SW 1271 (cell line): ENCODE measurements around the gene SNX15.

Experiments
- DNase-seq, 2 experiments: peaks; one replicate each; lab custom pipeline; 2025; lab: John Stamatoyannopoulos, UW

SNX15 gene

GRCh38 chr11:65056999-65057398 is 29.8 kb downstream of the SNX15 start:
- no peak for DNase-seq

- no peak for DNase-seq
These were observed 30.3 kb downstream of the SNX15 start for GRCh38 chr11:65057526-65057925.

DNA sequence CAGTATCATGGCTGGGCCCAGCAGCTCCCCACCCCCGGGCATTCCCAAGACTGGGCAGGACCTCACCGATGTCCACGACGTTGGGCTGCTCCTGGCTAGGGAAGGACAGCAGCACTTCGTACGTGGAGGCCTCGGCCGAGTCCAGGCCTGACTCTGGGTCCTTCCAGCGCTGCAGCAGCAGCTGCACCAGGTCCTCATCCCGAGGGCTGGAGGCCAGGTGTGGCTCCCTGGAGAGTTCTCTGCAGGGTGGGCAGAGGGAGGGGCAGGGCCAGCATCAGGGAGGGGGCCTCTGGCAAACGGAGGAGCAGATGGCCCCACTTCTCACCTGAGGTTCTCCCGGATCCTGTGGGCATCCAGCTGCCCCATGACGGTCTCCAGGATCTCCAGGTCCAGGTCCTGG is 30.8 kb downstream of the SNX15 start:
- no peak for DNase-seq

DNA sequence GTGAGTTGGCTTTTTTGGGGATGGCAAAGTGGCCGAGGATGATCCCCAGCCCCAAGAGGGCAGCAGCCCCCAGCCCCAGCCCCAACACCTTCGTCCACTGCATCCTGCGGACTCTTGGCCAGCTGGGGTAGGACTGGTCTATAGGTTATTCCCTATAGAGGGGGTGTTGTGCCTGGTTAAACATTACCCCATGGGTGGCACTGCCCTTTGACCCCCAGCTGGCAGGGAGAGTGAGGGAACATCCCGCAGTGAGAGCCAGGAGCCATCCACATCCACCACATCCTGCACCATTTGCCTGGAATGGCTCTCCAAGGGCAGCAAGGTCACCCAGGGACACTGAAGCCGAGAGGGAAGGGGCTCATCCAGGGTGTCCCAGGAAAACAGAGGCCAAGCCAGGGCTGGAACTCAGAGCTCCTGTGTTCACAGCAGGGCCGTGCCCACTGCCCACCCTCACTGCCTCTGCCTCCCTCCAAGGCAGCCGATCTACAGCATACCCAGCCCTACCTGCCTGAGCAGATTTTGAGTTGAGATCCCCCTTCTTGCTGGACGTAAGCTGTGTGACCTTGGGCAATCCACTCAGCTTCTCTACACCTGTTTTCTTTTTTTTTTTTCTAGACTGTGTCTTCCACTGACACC is 31.3 kb downstream of the SNX15 start, which contains the start of gene NAALADL1:
Gene NAALADL1 (minus strand): TSS at position 135 of the 636 bp plus-strand sequence. CDS start 32 bp downstream, at position 103.
- DNase-seq, result no peak

- no peak for DNase-seq
These were observed 32.3 kb downstream of the SNX15 start for GRCh38 chr11:65059523-65059922.

GRCh38 chr11:65059959-65060824 is 33.0 kb downstream of the SNX15 start:
- no peak for DNase-seq

DNA sequence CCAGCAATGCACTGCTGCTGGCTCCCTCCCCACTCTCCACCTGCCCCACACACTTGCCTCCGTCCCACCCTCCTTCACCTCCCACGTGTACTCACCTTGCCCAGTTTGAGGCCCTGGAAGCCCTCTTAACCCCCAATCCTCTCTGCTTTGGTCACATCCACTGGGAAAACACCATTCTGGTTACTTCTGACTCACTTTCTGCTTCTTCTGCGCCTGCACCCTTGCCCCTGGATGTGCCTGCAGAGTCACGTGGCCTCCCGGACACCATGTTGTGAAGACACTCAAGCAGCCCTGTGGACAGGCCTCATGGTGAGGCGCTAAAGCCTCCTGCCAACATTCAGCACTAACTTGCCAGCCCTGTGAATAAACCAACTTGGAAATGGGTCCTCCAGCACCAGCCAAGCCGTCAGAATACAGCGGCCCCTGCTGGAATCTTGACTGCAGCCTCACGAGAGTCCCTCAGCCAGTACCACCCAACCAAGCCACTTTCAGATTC is 33.7 kb downstream of the SNX15 start:
- DNase-seq, result no peak

DNA sequence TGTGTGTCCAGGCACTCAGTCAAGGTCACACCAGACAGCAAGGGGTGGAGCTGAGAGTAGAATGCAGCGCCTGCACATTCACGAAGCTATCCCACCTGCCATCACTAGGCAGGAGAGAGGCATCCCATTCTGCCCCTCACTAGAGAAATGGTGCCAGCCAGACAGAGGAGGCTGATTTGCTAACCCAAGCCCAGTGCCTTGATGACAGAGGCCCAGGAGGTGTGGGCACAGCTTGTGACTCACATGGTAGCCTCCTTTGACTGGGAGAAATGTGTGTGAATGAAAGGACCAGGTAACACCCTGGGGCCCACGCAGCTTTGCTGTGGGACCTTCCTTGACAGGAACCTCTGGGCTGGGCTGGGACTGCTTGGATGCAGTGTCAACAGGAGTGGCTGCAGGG is 36.3 kb downstream of the SNX15 start:
- DNase-seq, result no peak

DNA sequence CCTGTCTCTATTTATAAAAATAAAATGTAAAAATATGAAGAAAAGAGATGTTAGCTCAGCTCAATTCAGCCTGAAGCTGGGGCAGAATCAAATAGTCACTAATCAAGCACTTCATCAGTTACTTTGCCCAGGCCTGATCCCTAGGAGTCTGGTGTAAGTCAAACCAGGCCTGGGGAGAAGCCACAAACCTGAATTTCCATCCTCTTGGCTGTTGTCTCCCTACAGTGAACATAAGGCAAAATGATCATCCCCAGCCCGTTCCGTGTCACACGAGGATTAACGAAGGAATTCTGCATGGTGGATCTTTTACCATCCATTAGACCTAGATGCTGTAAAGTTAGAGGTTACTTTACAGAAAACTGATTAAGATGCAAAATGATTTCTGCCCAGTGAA is 37.6 kb downstream of the SNX15 start:
- no peak for DNase-seq

- no peak for DNase-seq
These were observed 38.6 kb downstream of the SNX15 start for GRCh38 chr11:65065851-65066250.

DNA sequence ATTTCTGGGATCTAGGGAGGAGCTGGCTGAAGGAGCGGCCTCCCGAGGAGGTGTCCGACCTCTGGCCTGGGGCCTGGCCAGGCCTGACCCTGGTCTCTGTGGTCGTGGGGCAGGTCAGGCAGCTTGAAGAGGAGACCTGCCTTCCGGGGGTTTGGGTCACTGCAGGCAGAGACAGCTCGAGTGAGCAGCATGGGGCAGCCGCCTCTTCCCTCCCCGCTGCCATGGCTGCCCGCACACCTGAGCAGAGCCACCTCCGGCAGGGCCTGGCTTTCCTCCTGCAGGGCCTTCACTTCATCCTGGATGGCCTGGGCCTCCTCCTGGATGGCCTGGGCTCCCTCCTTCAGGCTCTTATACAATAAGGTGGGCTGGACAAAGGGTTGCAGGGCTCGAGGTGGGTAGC is 39.1 kb downstream of the SNX15 start:
- no peak for DNase-seq

DNA sequence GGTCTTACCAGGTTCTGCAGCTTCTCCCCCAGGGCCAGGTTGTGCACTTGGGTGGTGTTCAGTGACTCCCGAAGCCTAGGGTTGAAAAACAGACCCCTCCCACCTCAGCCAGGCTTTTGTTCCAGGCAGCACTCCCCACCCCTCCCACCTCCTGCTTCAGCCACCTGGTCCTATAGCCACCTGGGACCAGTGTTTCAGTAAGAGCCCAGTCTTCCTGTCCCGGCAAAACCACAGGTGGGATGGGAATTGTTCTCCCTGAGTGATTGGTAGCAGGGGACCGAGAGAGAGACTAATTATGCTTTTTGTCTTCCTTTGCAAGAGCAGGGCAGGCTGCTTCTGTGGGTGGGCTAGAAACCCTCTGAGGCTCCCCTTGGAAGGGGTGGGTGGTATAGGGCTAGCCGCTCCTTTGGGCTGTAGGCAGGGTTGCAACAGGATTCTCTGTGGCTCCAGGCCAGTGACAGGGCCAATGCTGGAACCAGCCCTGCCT is 39.6 kb downstream of the SNX15 start:
- no peak for DNase-seq

DNA sequence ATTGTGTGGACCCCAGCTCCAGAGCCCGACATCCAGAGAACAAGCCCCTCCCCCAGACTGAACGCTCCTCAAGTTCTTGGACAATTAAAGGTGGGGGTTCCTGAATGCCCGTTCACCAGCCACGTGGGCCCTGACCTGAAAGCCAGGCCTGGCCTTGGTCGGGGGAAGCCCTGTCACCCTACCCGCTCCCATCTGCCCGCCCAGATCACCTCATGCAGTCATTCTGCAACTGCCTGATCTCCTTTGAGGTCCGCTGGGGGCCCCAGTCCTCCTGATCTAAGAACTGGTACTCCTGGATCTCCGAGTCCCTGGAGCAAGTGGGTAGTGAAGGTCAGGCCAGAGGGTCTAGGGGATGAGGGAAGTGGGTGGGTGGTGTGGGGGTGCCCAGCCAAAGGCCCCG is 40.2 kb downstream of the SNX15 start:
- DNase-seq, result no peak

- no peak for DNase-seq
These were observed 42.0 kb downstream of the SNX15 start for GRCh38 chr11:65069217-65069616.

- DNase-seq, result no peak
These were observed 44.8 kb downstream of the SNX15 start for GRCh38 chr11:65071907-65072630.

DNA sequence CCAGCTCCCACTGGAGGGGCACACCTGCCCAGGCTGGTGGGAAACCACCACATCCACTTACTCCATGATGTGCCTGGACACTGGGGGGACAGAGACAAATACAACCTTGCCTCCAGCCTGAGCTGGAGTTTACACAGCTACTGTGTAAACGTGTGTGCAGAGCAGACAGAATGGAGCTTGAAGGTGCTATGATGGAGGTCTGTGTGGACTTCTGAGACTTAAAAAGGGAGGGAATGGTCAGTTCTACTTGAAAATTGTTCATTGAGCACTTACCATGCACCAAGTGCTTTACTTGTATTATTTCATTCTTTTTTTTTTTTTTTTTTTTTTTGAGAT is 45.4 kb downstream of the SNX15 start:
- no peak for DNase-seq

DNA sequence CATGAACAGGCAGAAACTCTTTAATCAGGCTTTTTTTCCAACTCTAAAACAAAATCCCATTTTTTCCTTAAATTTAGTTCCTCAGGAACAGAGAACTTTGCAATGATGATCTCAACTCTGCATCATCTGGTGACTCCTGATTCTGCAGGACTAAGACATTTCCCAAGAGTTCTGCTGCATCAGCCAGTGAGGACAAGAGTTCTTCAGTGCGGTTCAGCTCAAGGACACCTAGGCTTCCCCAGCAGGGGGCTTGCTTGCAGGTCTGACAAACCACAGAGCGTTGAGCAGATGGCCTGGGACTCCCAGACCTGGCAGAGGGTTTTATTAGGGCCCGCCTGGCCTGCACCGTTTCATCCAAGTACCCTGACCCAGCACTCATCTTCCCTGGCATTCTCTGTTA is 50.2 kb downstream of the SNX15 start:
- no peak for DNase-seq

DNA sequence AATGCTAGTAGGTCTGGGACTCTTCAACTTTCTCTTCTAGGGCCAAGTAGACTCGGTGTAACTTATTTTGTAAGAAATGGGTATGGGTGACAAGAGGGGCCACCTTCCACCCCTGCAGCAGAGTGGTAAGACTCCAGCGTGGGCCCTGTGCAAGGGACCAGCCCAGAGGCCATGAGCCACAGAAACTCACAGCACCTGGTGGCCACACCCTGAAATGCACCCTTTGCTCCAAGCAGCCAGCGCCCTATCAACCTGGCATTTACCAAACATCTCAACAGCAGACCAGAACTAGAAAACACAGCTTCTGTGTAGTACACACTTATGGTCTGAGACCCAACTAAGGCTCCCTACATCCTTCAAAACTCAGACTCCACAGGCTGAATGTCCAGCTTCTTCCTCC is 50.9 kb downstream of the SNX15 start:
- peak in 1 of 2 experiments; percentile 47 for DNase-seq

GRCh38 chr11:65078786-65079342 is 51.6 kb downstream of the SNX15 start:
- no peak for DNase-seq

GRCh38 chr11:65083134-65083833 is 56.0 kb downstream of the SNX15 start:
- DNase-seq, result no peak

GRCh38 chr11:65083834-65084597 is 56.8 kb downstream of the SNX15 start, which contains the start of the genes CDCA5 and ZFPL1:
Gene CDCA5 (minus strand): TSS chr11:65084040. CDS start chr11:65083978, 62 bp downstream.
Gene ZFPL1 (plus strand): TSS chr11:65084222. CDS start chr11:65084699, 477 bp downstream.
- peak; percentile 81 to 94 for DNase-seq
